GM19099 (cell line): ENCODE data around the gene HSP90AB1.

Source experiments
- POLR2A ChIP-seq: IDR thresholded peaks from 3 replicates; pipeline ENCODE4 v1.6.1; 2011; ENCODE audit warnings: low read depth; ENCODE audit not compliant: insufficient read length; ENCODE audit errors: extremely low read depth

Gene HSP90AB1

GRCh38 chr6:44237813-44238433 lies 9.0 kb upstream of the HSP90AB1 start:
- no peak for TF ChIP-seq POLR2A

DNA sequence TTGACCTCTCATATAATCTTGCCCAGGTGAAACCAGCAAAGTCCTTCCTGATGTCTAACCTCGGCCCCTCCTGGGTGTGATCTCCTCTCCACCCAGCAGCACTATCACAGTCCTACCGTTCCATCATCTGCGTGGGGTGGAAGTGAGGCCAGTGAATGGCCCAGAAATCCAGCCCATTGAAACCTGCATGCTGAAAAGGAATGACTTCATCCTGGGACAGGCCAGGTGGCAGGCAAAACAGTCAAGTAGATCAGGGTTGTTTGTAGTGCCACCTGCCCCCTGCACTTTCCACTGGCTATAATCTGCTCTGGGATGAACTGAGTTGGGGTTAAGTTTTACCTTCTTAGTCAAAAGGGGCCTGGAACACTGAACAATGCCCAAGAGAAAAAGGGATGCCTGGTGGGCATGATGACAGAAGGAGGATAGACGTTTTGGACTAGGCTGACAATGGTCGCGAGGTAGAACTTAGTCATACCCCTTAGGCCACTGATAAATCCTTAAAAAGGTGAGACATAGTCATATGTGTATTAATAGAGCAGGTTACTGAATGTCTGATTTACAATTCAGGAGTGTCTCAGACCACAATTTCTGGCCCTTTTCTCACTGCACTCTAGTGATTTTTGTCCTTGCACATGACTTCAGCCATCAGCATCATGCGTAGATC lies 8.1 kb upstream of the HSP90AB1 start:
- no peak for TF ChIP-seq POLR2A

DNA sequence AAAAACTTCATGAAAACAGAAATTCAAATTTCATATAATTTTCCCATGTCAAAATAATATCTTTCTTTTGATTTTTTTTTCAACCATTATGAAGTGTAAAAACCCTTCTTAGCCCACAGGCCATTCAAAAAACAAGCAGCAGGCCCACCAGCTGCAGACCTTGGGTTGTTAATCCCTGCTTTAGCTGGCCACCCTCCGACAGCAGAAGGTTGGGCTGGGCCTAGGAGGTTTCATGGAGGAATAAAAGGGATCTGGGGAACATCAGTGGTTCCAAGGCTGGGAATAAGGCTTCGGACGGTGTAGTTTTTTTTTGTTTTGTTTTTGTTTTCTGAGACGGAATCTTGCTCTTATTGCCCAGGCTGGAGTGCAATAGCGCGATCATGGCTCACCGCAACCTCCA lies 3.6 kb upstream of the HSP90AB1 start:
- TF ChIP-seq POLR2A: no peak

- TF ChIP-seq POLR2A: no peak
Observed at GRCh38 chr6:44245391-44245911, 1.4 kb upstream of the HSP90AB1 start.

DNA sequence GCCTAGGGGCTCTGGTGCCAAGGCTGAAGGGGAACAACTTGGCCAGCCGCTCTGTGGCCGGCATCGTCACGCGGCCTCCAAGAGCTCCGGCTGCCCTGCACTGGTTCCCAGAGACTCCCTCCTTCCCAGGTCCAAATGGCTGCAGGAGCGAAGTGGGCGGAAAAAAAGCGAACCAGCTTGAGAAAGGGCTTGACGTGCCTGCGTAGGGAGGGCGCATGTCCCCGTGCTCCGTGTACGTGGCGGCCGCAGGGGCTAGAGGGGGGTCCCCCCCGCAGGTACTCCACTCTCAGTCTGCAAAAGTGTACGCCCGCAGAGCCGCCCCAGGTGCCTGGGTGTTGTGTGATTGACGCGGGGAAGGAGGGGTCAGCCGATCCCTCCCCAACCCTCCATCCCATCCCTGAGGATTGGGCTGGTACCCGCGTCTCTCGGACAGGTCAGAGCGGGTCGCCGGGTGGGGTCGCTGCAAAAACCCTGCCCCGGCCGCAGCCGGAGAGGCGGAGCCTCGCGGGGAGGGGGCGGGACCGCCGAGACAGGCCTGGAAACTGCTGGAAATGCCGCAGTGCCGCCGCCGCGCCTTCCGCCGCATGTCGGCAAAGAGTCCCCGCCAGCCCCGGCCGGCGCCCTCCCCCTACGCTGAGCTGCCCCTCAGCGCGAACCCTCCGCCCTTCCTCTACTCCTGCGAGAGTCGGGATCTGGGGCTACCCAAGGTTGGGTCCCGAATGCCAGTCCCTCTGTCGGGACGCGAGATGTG lies 814 bp upstream of the HSP90AB1 start:
- TF ChIP-seq POLR2A: peak; percentile 46

- TF ChIP-seq POLR2A: no peak
Observed at GRCh38 chr6:44247338-44248302, 719 bp downstream of the HSP90AB1 start.

DNA sequence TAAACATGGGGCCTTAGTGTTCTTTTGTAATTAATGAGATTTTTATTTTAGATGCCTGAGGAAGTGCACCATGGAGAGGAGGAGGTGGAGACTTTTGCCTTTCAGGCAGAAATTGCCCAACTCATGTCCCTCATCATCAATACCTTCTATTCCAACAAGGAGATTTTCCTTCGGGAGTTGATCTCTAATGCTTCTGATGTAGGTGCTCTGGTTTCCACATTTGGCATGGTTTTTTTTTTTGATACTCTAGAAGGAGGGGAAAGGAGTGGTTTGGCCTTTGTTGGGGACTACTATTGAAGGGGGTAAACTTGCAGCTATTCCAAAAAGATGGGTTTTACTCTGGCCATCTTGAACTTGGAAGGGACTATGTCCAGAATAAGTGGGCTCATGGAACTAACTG lies 1.7 kb downstream of the HSP90AB1 start:
- TF ChIP-seq POLR2A: no peak

GRCh38 chr6:44249082-44249748 lies 2.3 kb downstream of the HSP90AB1 start:
- peak; percentile 18 for TF ChIP-seq POLR2A

GRCh38 chr6:44250067-44250717 lies 3.3 kb downstream of the HSP90AB1 start:
- no peak for TF ChIP-seq POLR2A

DNA sequence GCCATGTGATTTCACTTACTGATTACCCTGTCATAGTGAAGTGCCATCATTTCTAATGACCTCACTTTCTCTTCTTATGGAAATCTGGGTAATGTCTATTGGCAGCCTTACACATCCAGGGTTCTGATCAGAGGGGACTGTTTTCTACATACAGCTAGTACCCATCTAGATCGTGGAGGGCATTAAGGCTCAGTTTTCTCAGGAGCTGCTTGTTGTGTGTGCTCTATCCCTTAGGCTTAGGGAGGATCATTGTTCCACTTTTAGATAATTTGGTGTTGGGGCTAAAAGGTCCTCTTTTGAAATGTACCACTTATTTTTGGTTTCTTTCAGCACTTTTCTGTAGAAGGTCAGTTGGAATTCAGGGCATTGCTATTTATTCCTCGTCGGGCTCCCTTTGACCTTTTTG lies 3.8 kb downstream of the HSP90AB1 start:
- TF ChIP-seq POLR2A: no peak

GRCh38 chr6:44251576-44252524 lies 4.9 kb downstream of the HSP90AB1 start:
- no peak for TF ChIP-seq POLR2A

- TF ChIP-seq POLR2A: peak; percentile 25
Observed at GRCh38 chr6:44253307-44254101, 6.6 kb downstream of the HSP90AB1 start.
